ENCODE measurements around the gene RABEP1. TPM values are rescaled to one million over a fixed set of nuclear protein-coding genes. Genes with fewer than 3 reads are reported as not detected.

RABEP1 gene
- total and polyA plus RNA-seq, 9 donors = 15.1 to 48.7 (median 40.0) TPM

- Histone ChIP-seq H3K4me3 (no peak overlapping the region), H3K36me3 (no peaks in the 10 kb centered on the region), H3K27me3 (no peaks in the 10 kb centered on the region), H3K27ac (no peak overlapping the region), H3K9me3 (no peaks in the 10 kb centered on the region), H3K4me1 (ENCODE audit: insufficient read depth) (no peaks in the 10 kb centered on the region)
- TF ChIP-seq, protein P1, sequence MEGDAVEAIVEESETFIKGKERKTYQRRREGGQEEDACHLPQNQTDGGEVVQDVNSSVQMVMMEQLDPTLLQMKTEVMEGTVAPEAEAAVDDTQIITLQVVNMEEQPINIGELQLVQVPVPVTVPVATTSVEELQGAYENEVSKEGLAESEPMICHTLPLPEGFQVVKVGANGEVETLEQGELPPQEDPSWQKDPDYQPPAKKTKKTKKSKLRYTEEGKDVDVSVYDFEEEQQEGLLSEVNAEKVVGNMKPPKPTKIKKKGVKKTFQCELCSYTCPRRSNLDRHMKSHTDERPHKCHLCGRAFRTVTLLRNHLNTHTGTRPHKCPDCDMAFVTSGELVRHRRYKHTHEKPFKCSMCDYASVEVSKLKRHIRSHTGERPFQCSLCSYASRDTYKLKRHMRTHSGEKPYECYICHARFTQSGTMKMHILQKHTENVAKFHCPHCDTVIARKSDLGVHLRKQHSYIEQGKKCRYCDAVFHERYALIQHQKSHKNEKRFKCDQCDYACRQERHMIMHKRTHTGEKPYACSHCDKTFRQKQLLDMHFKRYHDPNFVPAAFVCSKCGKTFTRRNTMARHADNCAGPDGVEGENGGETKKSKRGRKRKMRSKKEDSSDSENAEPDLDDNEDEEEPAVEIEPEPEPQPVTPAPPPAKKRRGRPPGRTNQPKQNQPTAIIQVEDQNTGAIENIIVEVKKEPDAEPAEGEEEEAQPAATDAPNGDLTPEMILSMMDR (IDR thresholded peaks at IDR 0.05) = no peak
- TF ChIP-seq EP300 (IDR thresholded peaks at IDR 0.05) (no peak), POLR2A (IDR thresholded peaks at IDR 0.05) (no peak)
- DNase-seq = no peak
- WGBS, 3 donors = 90 to 95% (median 93%) methylated on average over 8 of the region's 8 CpGs
- intact Hi-C loops (cut with DNase I) = no loop called here
Observed at GRCh38 chr17:5247621-5248020, 34.5 kb upstream of the RABEP1 start.

- Histone ChIP-seq H3K4me3 (no peak overlapping the region), H3K27ac (no peak overlapping the region), H3K36me3 (no peaks in the 10 kb centered on the region), H3K27me3 (no peaks in the 10 kb centered on the region), H3K9me3 (no peaks in the 10 kb centered on the region), H3K4me1 (ENCODE audit: insufficient read depth) (no peaks in the 10 kb centered on the region)
- no peak for TF ChIP-seq POLR2A (IDR thresholded peaks at IDR 0.05)
- TF ChIP-seq, protein P1 (IDR thresholded peaks at IDR 0.05) = no peak
- no peak for TF ChIP-seq EP300 (IDR thresholded peaks at IDR 0.05)
- WGBS, 3 donors = 55 to 62% (median 61%) methylated on average over 22 of the region's 22 CpGs
- DNase-seq = no peak
- intact Hi-C loops (cut with DNase I) = no loop called here
Observed at GRCh38 chr17:5248821-5249479, 33.1 kb upstream of the RABEP1 start.

DNA sequence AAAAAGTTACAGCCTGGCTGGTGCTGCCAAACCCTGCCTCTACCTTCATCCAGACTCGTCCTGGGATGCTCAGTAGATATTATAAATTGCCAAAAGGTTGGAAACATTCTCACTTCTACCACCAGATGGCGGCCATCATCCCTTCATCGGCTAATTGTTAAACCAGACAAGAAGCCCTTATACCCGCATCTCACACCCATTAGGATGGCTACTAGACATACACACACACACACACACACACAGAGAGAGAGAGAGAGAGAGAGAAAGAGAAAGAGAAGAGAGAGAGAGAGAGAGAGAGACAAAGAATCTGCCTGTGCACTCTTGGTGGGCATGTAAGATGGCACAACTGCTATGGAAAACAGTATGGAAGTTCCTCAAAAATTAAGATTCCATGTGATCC lies 32.5 kb upstream of the RABEP1 start:
- H3K27ac ChIP-seq = no peak overlapping the region
- no peak overlapping the region for H3K4me3 ChIP-seq
- no peaks in the 10 kb centered on the region for H3K4me1 ChIP-seq (ENCODE audit: insufficient read depth)
- intact Hi-C loops (cut with DNase I) = no loop called here
- 1% methylated on average over 4 of the region's 4 CpGs for WGBS, 3 donors
- no peaks in the 10 kb centered on the region for H3K36me3 ChIP-seq
- H3K27me3 ChIP-seq = no peaks in the 10 kb centered on the region
- H3K9me3 ChIP-seq = no peaks in the 10 kb centered on the region
- TF ChIP-seq EP300 (IDR thresholded peaks at IDR 0.05) = no peak
- TF ChIP-seq POLR2A (IDR thresholded peaks at IDR 0.05) = no peak
- TF ChIP-seq, protein P1 (IDR thresholded peaks at IDR 0.05) = peak in 2 of 3 donors; percentile 30 to 52
- DNase-seq = peak in 3 of 5 donors; percentile 26 to 54 (median 30)

DNA sequence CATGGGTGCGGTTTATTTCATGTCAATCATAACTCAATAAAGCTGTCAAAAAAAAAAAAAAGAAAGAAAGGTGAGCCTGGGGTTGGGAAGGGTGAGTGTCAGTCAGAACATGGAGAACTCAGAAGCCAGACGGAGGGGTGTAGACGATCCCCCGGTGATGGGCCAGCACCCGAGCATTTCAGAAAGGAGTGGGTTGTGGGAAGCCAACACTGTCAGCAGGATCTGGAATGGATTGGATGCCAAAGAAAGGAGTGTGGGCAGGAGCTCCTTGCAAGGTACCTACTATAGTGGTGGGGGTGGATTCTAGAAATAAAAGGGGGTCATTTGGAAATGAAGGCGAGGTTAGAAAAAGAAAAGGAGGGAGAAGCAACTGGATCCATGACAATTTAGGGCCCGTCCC lies 27.7 kb upstream of the RABEP1 start:
- Histone ChIP-seq H3K27ac (no peak overlapping the region), H3K4me1 (ENCODE audit: insufficient read depth) (no peaks in the 10 kb centered on the region), H3K4me3 (no peak overlapping the region), H3K36me3 (no peaks in the 10 kb centered on the region), H3K9me3 (no peaks in the 10 kb centered on the region), H3K27me3 (no peaks in the 10 kb centered on the region)
- intact Hi-C loops (cut with DNase I) = no loop called here
- DNase-seq = no peak
- TF ChIP-seq, protein P1 (IDR thresholded peaks at IDR 0.05) = no peak
- TF ChIP-seq POLR2A (IDR thresholded peaks at IDR 0.05) (no peak), EP300 (IDR thresholded peaks at IDR 0.05) (no peak)
- 73 to 78% (median 76%) methylated on average over 7 of the region's 7 CpGs for WGBS, 3 donors

Data from ovary (tissue), 9 donors.